Glomerular endothelial cell (primary cell): ENCODE data around the gene ADAMTS16. TPM values are rescaled to one million over a fixed set of nuclear protein-coding genes. Genes with fewer than 3 reads are reported as not detected.

Experiments used
- DNase-seq: peaks from one replicate; pipeline ENCODE4 v3.0.0-alpha.2; 2011; ENCODE audit warnings: low read depth, low spot score; ENCODE audit errors: extremely low read depth
- total RNA-seq: library from RNA; depleted of rRNA; stranded (reverse); fragments of >200 nt; gene quantifications from 2 replicates; pipeline ENCODE4 v1.2.3, GENCODE V29; 2015

The ADAMTS16 gene
- total RNA-seq, 1 donor from 2014 or later, result 1.1 TPM

- no peak for DNase-seq
Measured at GRCh38 chr5:5367739-5368138, 227.6 kb downstream of the ADAMTS16 start.

- no peak for DNase-seq
Measured at GRCh38 chr5:5369051-5369605, 229.0 kb downstream of the ADAMTS16 start.
